ENCODE measurements around the gene TYRP1.

TYRP1 gene

GRCh38 chr9:12708562-12709298, 15.5 kb downstream of the TYRP1 start:
- no peak overlapping the region for H3K27ac ChIP-seq (ENCODE audit: low read depth, low read length)
- no peak overlapping the region for H3K9ac ChIP-seq (ENCODE audit: low read depth in 1 of 2, low read length in 2 of 2)
- no peaks in the 10 kb centered on the region for H3K9me3 ChIP-seq (ENCODE audit: control insufficient read depth in 1 of 2, low read length in 2 of 2)
- H3K4me1 ChIP-seq (ENCODE audit: control insufficient read depth in 1 of 2, insufficient read depth in 2 of 2, low read length in 2 of 2) = peaks cover 0 to 6% of the 10 kb centered on the region in 2 donors
- H3K36me3 ChIP-seq (ENCODE audit: control insufficient read depth in 1 of 2, insufficient read depth in 2 of 2, low read length in 2 of 2) = no peaks in the 10 kb centered on the region
- no peaks in the 10 kb centered on the region for H3K27me3 ChIP-seq (ENCODE audit: control insufficient read depth in 1 of 2, insufficient read depth in 2 of 2, low read length in 2 of 2)
- no peak overlapping the region for H3K4me3 ChIP-seq (ENCODE audit: low read depth in 1 of 2, low read length in 2 of 2)

- no peaks in the 10 kb centered on the region for H3K27me3 ChIP-seq (ENCODE audit: control insufficient read depth in 1 of 2, insufficient read depth in 2 of 2, low read length in 2 of 2)
- no peak overlapping the region for H3K9ac ChIP-seq (ENCODE audit: low read depth in 1 of 2, low read length in 2 of 2)
- H3K9me3 ChIP-seq (ENCODE audit: control insufficient read depth in 1 of 2, low read length in 2 of 2) = no peaks in the 10 kb centered on the region
- H3K4me1 ChIP-seq (ENCODE audit: control insufficient read depth in 1 of 2, insufficient read depth in 2 of 2, low read length in 2 of 2) = no peaks in the 10 kb centered on the region
- H3K27ac ChIP-seq (ENCODE audit: low read depth, low read length) = no peak overlapping the region
- H3K4me3 ChIP-seq (ENCODE audit: low read depth in 1 of 2, low read length in 2 of 2) = no peak overlapping the region
- no peaks in the 10 kb centered on the region for H3K36me3 ChIP-seq (ENCODE audit: control insufficient read depth in 1 of 2, insufficient read depth in 2 of 2, low read length in 2 of 2)
These were observed 19.3 kb downstream of the TYRP1 start for GRCh38 chr9:12712532-12712931.

GRCh38 chr9:12715268-12715667, 22.1 kb downstream of the TYRP1 start:
- H3K9me3 ChIP-seq (ENCODE audit: control insufficient read depth in 1 of 2, low read length in 2 of 2) = no peaks in the 10 kb centered on the region
- no peaks in the 10 kb centered on the region for H3K4me1 ChIP-seq (ENCODE audit: control insufficient read depth in 1 of 2, insufficient read depth in 2 of 2, low read length in 2 of 2)
- no peak overlapping the region for H3K4me3 ChIP-seq (ENCODE audit: low read depth in 1 of 2, low read length in 2 of 2)
- H3K36me3 ChIP-seq (ENCODE audit: control insufficient read depth in 1 of 2, insufficient read depth in 2 of 2, low read length in 2 of 2) = no peaks in the 10 kb centered on the region
- H3K27me3 ChIP-seq (ENCODE audit: control insufficient read depth in 1 of 2, insufficient read depth in 2 of 2, low read length in 2 of 2) = no peaks in the 10 kb centered on the region
- no peak overlapping the region for H3K27ac ChIP-seq (ENCODE audit: low read depth, low read length)
- no peak overlapping the region for H3K9ac ChIP-seq (ENCODE audit: low read depth in 1 of 2, low read length in 2 of 2)

- Histone ChIP-seq H3K27me3 (ENCODE audit: control insufficient read depth in 1 of 2, insufficient read depth in 2 of 2, low read length in 2 of 2) (no peaks in the 10 kb centered on the region), H3K4me1 (ENCODE audit: control insufficient read depth in 1 of 2, insufficient read depth in 2 of 2, low read length in 2 of 2) (no peaks in the 10 kb centered on the region), H3K9ac (ENCODE audit: low read depth in 1 of 2, low read length in 2 of 2) (no peak overlapping the region), H3K4me3 (ENCODE audit: low read depth in 1 of 2, low read length in 2 of 2) (no peak overlapping the region), H3K9me3 (ENCODE audit: control insufficient read depth in 1 of 2, low read length in 2 of 2) (no peaks in the 10 kb centered on the region), H3K27ac (ENCODE audit: low read depth, low read length) (no peak overlapping the region), H3K36me3 (ENCODE audit: control insufficient read depth in 1 of 2, insufficient read depth in 2 of 2, low read length in 2 of 2) (no peaks in the 10 kb centered on the region)
These were observed 23.8 kb downstream of the TYRP1 start for GRCh38 chr9:12716823-12717600.

- Histone ChIP-seq H3K27ac (ENCODE audit: low read depth, low read length) (no peak overlapping the region), H3K4me3 (ENCODE audit: low read depth in 1 of 2, low read length in 2 of 2) (no peak overlapping the region), H3K4me1 (ENCODE audit: control insufficient read depth in 1 of 2, insufficient read depth in 2 of 2, low read length in 2 of 2) (no peaks in the 10 kb centered on the region), H3K9me3 (ENCODE audit: control insufficient read depth in 1 of 2, low read length in 2 of 2) (no peaks in the 10 kb centered on the region), H3K9ac (ENCODE audit: low read depth in 1 of 2, low read length in 2 of 2) (no peak overlapping the region), H3K27me3 (ENCODE audit: control insufficient read depth in 1 of 2, insufficient read depth in 2 of 2, low read length in 2 of 2) (no peaks in the 10 kb centered on the region), H3K36me3 (ENCODE audit: control insufficient read depth in 1 of 2, insufficient read depth in 2 of 2, low read length in 2 of 2) (no peaks in the 10 kb centered on the region)
These were observed 24.7 kb downstream of the TYRP1 start for GRCh38 chr9:12717907-12718306.

- Histone ChIP-seq H3K27me3 (ENCODE audit: control insufficient read depth in 1 of 2, insufficient read depth in 2 of 2, low read length in 2 of 2) (no peaks in the 10 kb centered on the region), H3K36me3 (ENCODE audit: control insufficient read depth in 1 of 2, insufficient read depth in 2 of 2, low read length in 2 of 2) (no peaks in the 10 kb centered on the region), H3K4me3 (ENCODE audit: low read depth in 1 of 2, low read length in 2 of 2) (no peak overlapping the region), H3K4me1 (ENCODE audit: control insufficient read depth in 1 of 2, insufficient read depth in 2 of 2, low read length in 2 of 2) (no peaks in the 10 kb centered on the region), H3K9ac (ENCODE audit: low read depth in 1 of 2, low read length in 2 of 2) (no peak overlapping the region), H3K9me3 (ENCODE audit: control insufficient read depth in 1 of 2, low read length in 2 of 2) (no peaks in the 10 kb centered on the region), H3K27ac (ENCODE audit: low read depth, low read length) (no peak overlapping the region)
These were observed 25.4 kb downstream of the TYRP1 start for GRCh38 chr9:12718482-12719026.

- Histone ChIP-seq H3K36me3 (ENCODE audit: control insufficient read depth in 1 of 2, insufficient read depth in 2 of 2, low read length in 2 of 2) (no peaks in the 10 kb centered on the region), H3K4me3 (ENCODE audit: low read depth in 1 of 2, low read length in 2 of 2) (no peak overlapping the region), H3K27ac (ENCODE audit: low read depth, low read length) (no peak overlapping the region), H3K4me1 (ENCODE audit: control insufficient read depth in 1 of 2, insufficient read depth in 2 of 2, low read length in 2 of 2) (no peaks in the 10 kb centered on the region), H3K27me3 (ENCODE audit: control insufficient read depth in 1 of 2, insufficient read depth in 2 of 2, low read length in 2 of 2) (no peaks in the 10 kb centered on the region), H3K9me3 (ENCODE audit: control insufficient read depth in 1 of 2, low read length in 2 of 2) (no peaks in the 10 kb centered on the region), H3K9ac (ENCODE audit: low read depth in 1 of 2, low read length in 2 of 2) (no peak overlapping the region)
These were observed 26.2 kb downstream of the TYRP1 start for GRCh38 chr9:12719431-12719830.

GRCh38 chr9:12720551-12720950, 27.4 kb downstream of the TYRP1 start:
- Histone ChIP-seq H3K36me3 (ENCODE audit: control insufficient read depth in 1 of 2, insufficient read depth in 2 of 2, low read length in 2 of 2) (no peaks in the 10 kb centered on the region), H3K9me3 (ENCODE audit: control insufficient read depth in 1 of 2, low read length in 2 of 2) (no peaks in the 10 kb centered on the region)

GRCh38 chr9:12722131-12722530, 28.9 kb downstream of the TYRP1 start:
- no peak overlapping the region for H3K27ac ChIP-seq (ENCODE audit: low read depth, low read length)
- H3K36me3 ChIP-seq (ENCODE audit: control insufficient read depth in 1 of 2, insufficient read depth in 2 of 2, low read length in 2 of 2) = no peaks in the 10 kb centered on the region
- H3K9ac ChIP-seq (ENCODE audit: low read depth in 1 of 2, low read length in 2 of 2) = no peak overlapping the region
- no peaks in the 10 kb centered on the region for H3K27me3 ChIP-seq (ENCODE audit: control insufficient read depth in 1 of 2, insufficient read depth in 2 of 2, low read length in 2 of 2)
- no peaks in the 10 kb centered on the region for H3K4me1 ChIP-seq (ENCODE audit: control insufficient read depth in 1 of 2, insufficient read depth in 2 of 2, low read length in 2 of 2)
- H3K4me3 ChIP-seq (ENCODE audit: low read depth in 1 of 2, low read length in 2 of 2) = no peak overlapping the region
- no peaks in the 10 kb centered on the region for H3K9me3 ChIP-seq (ENCODE audit: control insufficient read depth in 1 of 2, low read length in 2 of 2)

More at GRCh38 chr9:12720551-12720950, 27.4 kb downstream of the TYRP1 start:
- Histone ChIP-seq H3K9ac (ENCODE audit: low read depth in 1 of 2, low read length in 2 of 2) (no peak overlapping the region), H3K27ac (ENCODE audit: low read depth, low read length) (no peak overlapping the region), H3K4me1 (ENCODE audit: control insufficient read depth in 1 of 2, insufficient read depth in 2 of 2, low read length in 2 of 2) (no peaks in the 10 kb centered on the region), H3K4me3 (ENCODE audit: low read depth in 1 of 2, low read length in 2 of 2) (no peak overlapping the region), H3K27me3 (ENCODE audit: control insufficient read depth in 1 of 2, insufficient read depth in 2 of 2, low read length in 2 of 2) (no peaks in the 10 kb centered on the region)

- H3K9ac ChIP-seq (ENCODE audit: low read depth in 1 of 2, low read length in 2 of 2) = no peak overlapping the region
These were observed 30.3 kb downstream of the TYRP1 start for GRCh38 chr9:12723409-12724028.

More at GRCh38 chr9:12723409-12724028, 30.3 kb downstream of the TYRP1 start:
- H3K4me1 ChIP-seq (ENCODE audit: control insufficient read depth in 1 of 2, insufficient read depth in 2 of 2, low read length in 2 of 2) = no peaks in the 10 kb centered on the region
- no peaks in the 10 kb centered on the region for H3K36me3 ChIP-seq (ENCODE audit: control insufficient read depth in 1 of 2, insufficient read depth in 2 of 2, low read length in 2 of 2)
- no peaks in the 10 kb centered on the region for H3K9me3 ChIP-seq (ENCODE audit: control insufficient read depth in 1 of 2, low read length in 2 of 2)
- H3K4me3 ChIP-seq (ENCODE audit: low read depth in 1 of 2, low read length in 2 of 2) = no peak overlapping the region
- no peaks in the 10 kb centered on the region for H3K27me3 ChIP-seq (ENCODE audit: control insufficient read depth in 1 of 2, insufficient read depth in 2 of 2, low read length in 2 of 2)
- H3K27ac ChIP-seq (ENCODE audit: low read depth, low read length) = no peak overlapping the region
